Osteocyte (in vitro differentiated cells): ENCODE data around the gene UBAC1. TPM values are rescaled to one million over a fixed set of nuclear protein-coding genes. Genes with fewer than 3 reads are reported as not detected.

Experiments used
- DNase-seq: peaks from one replicate; pipeline ENCODE4 v3.0.0; 2021; ENCODE audit warnings: mixed read lengths; ENCODE audit not compliant: unreplicated experiment; ENCODE audit errors: extremely low spot score
- H3K27ac Mint-ChIP-seq: one replicate; pipeline ENCODE4 v1.8.0; 2021; ENCODE audit warnings: mild to moderate bottlenecking, mixed read lengths; ENCODE audit not compliant: unreplicated experiment
- H3K27me3 Mint-ChIP-seq: one replicate; pipeline ENCODE4 v1.8.0; 2021; ENCODE audit warnings: mixed read lengths; ENCODE audit not compliant: unreplicated experiment
- H3K36me3 Mint-ChIP-seq: one replicate; pipeline ENCODE4 v1.8.0; 2021; ENCODE audit warnings: mixed read lengths; ENCODE audit not compliant: unreplicated experiment
- H3K4me1 Mint-ChIP-seq: one replicate; pipeline ENCODE4 v1.8.0; 2021; ENCODE audit warnings: mixed read lengths; ENCODE audit not compliant: unreplicated experiment
- H3K4me3 Mint-ChIP-seq: one replicate; pipeline ENCODE4 v1.8.0; 2021; ENCODE audit warnings: mild to moderate bottlenecking, moderate library complexity, mixed read lengths; ENCODE audit not compliant: unreplicated experiment
- H3K9me3 Mint-ChIP-seq: one replicate; pipeline ENCODE4 v1.8.0; 2021; ENCODE audit warnings: mixed read lengths; ENCODE audit not compliant: unreplicated experiment
- total RNA-seq: library from RNA; stranded (reverse); gene quantifications from 2 replicates; pipeline ENCODE4 v1.2.1, GENCODE V29; 2021
- TF ChIP-seq, protein P1 (sequence below): fragments of 200-600 bp; sonication (generic); IDR thresholded peaks from 2 replicates; pipeline ENCODE4 v1.5.0; 2021; ENCODE audit warnings: antibody characterized with exemption, mild to moderate bottlenecking, moderate library complexity

Gene UBAC1
- total RNA-seq, 1 donor from 2014 or later = 38.9 TPM

DNA sequence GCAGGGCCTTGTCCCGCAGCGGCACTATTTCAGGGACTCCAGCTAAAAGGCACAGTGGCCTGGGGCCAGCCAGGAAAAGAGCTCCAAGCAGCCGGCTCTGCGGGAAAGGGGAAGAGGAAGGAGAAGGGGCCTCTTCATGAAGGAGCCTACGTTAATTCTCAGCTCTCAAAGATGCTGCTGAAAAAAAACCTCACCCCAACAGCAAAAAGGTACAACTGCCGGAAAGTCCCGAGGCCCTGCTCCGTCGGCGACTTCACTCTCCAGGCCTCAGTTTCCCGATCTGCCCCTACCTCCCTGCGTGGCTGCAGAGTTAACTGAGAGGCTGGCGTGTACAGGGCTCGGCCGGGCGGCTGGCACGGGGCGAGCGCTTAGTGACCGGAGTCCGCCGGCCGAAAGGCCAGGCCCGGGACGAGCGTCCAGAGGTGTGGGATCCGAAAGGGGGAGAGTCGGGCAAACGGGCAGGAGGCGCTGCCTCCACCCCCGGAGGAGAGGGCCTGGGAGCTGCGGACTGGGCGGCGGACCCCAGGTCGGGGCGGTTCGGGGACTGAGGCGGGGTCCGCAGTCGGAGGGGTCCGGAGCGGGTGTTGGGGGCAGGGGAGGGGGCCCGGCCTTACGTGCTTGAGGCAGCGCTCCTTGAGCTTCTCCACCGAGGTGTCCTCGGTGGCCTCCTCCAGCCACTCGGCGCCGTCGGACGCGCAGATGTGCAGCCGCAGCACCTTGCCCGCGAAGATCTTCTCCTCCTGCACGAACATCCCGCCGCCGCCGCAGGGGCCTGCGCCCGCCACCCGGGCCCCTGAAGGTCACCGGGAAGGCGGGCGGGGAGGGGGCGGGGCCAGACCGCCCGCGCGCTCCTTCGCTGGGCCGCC is 529 bp downstream of the UBAC1 start:
- Mint-ChIP-seq H3K27me3 (peaks cover 15% of the 10 kb centered on the region), H3K27ac (peak overlapping the region; percentile 87)

DNA sequence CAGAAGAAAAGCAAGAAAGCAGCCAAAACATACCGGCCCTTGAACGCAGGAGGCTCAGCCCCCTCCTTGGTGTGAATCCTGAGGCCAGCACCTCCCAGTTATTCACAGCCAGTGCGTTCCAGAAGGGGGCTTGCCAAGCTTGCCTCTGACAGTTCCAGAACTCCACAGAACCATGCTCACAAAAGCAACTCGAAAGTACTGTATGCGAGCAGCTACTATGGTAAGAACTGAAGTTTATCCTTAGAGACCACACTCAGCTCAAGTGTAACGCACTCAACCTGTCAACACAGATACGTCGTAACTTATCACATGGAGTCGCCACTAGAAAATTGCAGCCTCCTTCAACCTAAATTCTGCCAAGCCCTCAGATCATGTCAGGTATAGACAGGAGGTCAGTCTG is 1.4 kb downstream of the UBAC1 start:
- H3K4me1 Mint-ChIP-seq = peaks cover 15% of the 10 kb centered on the region
- no peak for DNase-seq
- TF ChIP-seq, protein P1, sequence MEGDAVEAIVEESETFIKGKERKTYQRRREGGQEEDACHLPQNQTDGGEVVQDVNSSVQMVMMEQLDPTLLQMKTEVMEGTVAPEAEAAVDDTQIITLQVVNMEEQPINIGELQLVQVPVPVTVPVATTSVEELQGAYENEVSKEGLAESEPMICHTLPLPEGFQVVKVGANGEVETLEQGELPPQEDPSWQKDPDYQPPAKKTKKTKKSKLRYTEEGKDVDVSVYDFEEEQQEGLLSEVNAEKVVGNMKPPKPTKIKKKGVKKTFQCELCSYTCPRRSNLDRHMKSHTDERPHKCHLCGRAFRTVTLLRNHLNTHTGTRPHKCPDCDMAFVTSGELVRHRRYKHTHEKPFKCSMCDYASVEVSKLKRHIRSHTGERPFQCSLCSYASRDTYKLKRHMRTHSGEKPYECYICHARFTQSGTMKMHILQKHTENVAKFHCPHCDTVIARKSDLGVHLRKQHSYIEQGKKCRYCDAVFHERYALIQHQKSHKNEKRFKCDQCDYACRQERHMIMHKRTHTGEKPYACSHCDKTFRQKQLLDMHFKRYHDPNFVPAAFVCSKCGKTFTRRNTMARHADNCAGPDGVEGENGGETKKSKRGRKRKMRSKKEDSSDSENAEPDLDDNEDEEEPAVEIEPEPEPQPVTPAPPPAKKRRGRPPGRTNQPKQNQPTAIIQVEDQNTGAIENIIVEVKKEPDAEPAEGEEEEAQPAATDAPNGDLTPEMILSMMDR = no peak
- peak overlapping the region; percentile 87 for H3K27ac Mint-ChIP-seq
- H3K4me3 Mint-ChIP-seq = peak overlapping the region; percentile 88
- H3K36me3 Mint-ChIP-seq = peaks cover 2% of the 10 kb centered on the region
- peaks cover 15% of the 10 kb centered on the region for H3K27me3 Mint-ChIP-seq
- no peaks in the 10 kb centered on the region for H3K9me3 Mint-ChIP-seq

More for the DNA sequence above, 529 bp downstream of the UBAC1 start:
- no peaks in the 10 kb centered on the region for H3K36me3 Mint-ChIP-seq
- H3K4me3 Mint-ChIP-seq = peak overlapping the region; percentile 88
- no peak for DNase-seq
- H3K4me1 Mint-ChIP-seq = peaks cover 15% of the 10 kb centered on the region
- no peaks in the 10 kb centered on the region for H3K9me3 Mint-ChIP-seq
- TF ChIP-seq, protein P1 = no peak

DNA sequence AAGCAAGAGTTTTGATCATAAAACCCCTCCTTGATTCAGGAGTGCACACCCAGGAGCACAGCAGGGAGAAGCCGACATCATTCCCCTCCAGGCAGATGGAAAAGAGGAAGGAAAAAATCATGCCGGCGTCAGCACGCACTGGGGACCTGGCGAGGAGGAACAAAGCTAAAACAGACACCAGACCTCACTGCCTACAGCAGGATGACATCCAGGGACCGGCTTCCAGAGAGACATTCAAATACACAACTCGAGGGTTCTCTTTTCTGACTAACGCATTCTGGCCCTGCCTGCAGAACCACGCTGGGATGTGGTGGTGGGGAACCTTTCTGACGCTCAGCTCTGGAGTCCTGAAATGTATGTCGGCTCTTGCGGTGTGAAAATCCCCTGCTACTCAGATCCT is 2.7 kb downstream of the UBAC1 start:
- Mint-ChIP-seq H3K4me3 (no peak overlapping the region), H3K36me3 (peaks cover 5% of the 10 kb centered on the region)

DNA sequence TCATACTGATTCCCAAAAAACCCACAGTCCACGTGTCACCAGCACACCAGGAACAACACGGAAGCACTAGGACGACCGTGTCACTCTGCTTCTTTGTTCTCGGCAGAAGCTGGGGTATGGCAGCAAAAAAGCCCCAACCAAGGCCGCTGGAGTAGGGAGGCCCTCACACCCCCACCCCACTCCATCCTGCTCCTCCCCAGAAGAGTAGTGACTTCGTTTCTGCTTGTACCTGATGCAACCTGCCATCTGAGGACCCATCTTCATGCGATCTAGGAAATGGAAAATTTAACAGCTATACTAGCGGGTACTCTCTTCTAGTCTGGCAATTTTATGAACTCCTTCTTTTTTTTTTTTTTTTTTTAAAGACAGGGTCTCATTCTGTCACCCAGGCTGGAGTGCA is 3.7 kb downstream of the UBAC1 start:
- no peak overlapping the region for H3K27ac Mint-ChIP-seq
- H3K4me1 Mint-ChIP-seq = peaks cover 15% of the 10 kb centered on the region
- TF ChIP-seq, protein P1 = no peak
- no peak overlapping the region for H3K4me3 Mint-ChIP-seq
- H3K36me3 Mint-ChIP-seq = peaks cover 10% of the 10 kb centered on the region
- peaks cover 4% of the 10 kb centered on the region for H3K27me3 Mint-ChIP-seq
- no peak for DNase-seq
- no peaks in the 10 kb centered on the region for H3K9me3 Mint-ChIP-seq

More for the DNA sequence above, 2.7 kb downstream of the UBAC1 start:
- TF ChIP-seq, protein P1 = no peak
- H3K9me3 Mint-ChIP-seq = no peaks in the 10 kb centered on the region
- no peak overlapping the region for H3K27ac Mint-ChIP-seq
- H3K4me1 Mint-ChIP-seq = peaks cover 15% of the 10 kb centered on the region
- no peak for DNase-seq
- H3K27me3 Mint-ChIP-seq = peaks cover 9% of the 10 kb centered on the region

DNA sequence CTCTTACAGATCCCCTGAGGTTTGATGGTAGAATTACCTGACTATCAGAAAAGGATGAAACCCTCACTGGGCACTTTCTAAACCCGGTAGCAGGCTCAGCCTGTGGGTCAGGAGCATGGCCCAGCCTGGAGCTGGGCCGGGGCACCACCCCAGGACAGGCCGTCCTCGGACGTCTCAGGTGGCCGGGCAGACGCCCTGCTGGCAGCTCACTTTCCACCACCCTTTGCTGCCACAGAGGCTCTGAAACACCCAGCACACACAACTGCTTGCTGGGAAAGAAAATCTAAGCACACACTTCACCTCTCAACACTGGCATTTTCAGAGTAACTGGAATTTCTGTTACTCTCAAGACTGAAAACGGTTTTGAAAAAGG is 4.4 kb downstream of the UBAC1 start:
- DNase-seq = no peak
- Mint-ChIP-seq H3K27ac (no peak overlapping the region), H3K4me3 (no peak overlapping the region), H3K9me3 (no peaks in the 10 kb centered on the region), H3K4me1 (peaks cover 21% of the 10 kb centered on the region), H3K27me3 (no peaks in the 10 kb centered on the region), H3K36me3 (peaks cover 15% of the 10 kb centered on the region)
- TF ChIP-seq, protein P1 = no peak
